SK-N-SH treated with all-trans-retinoic acid at 6 μM for 48 hours (cell line): Measurements from ENCODE around the gene CTAG1A.

ENCODE experiments used
- ARNTL ChIP-seq: fragments of 450-650 bp; formaldehyde crosslinking; IDR thresholded peaks from 2 replicates; pipeline ENCODE4 v1.5.0; 2020; ENCODE audit warnings: low read depth, mild to moderate bottlenecking, moderate library complexity, borderline replicate concordance
- CSRNP3 ChIP-seq: fragments of 250-450 bp; sonication (Bioruptor Pico); IDR thresholded peaks from 2 replicates; pipeline ENCODE4 v1.5.1; 2021; ENCODE audit warnings: mild to moderate bottlenecking, moderate library complexity
- SNAI2 ChIP-seq: fragments of 250-450 bp; sonication (Bioruptor Pico); IDR thresholded peaks from 2 replicates; pipeline ENCODE4 v1.5.0; 2020; ENCODE audit warnings: mild to moderate bottlenecking, moderate library complexity
- TSHZ2 ChIP-seq: fragments of 250-450 bp; sonication (Bioruptor Pico); IDR thresholded peaks from 2 replicates; pipeline ENCODE4 v1.5.0; 2020; ENCODE audit warnings: mild to moderate bottlenecking, moderate library complexity

DNA sequence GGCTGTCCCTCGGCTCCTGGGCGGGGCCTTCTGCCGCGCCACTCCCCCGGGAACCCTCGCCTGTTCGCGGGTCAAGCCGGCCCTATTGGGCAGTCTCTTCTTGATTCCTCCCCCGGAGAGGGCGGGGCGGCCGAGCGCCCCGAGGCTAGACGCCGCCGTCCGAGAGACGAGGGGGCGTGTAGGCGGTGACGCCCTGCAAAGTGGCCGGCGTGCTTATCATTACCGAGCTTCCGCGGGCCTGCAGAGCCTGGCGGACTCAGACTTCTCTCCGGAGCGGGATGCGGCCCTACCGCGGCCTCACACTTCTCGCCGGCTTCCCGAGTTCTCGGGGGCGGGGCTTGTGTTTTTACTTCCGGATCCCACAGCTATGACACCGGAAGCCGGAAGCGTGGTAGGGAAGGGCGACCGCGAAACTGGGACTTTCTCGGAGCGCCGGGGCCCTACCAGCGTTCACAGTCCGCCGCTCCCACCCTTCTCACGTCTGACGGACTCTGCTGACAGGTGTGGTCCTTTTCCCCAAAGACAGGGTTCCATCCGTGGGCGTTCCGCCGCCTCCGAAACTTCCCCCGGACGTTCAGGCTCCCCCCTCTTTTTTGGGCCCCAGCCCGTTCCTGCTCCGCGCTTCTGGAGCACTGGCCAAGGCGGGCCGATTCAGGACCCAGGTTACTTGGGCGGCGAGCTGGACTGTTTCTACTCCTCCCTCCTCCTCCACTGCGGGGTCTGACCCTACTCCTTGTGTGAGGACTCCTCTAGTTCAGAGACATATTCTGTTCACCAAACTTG lies 37.5 kb upstream of the CTAG1A start, which contains the start of gene IKBKG:
- TF ChIP-seq CSRNP3 (CRISPR knock-in tag) (no peak), TSHZ2 (CRISPR knock-in tag) (no peak), ARNTL (CRISPR knock-in tag) (no peak), SNAI2 (no peak)
